ENCODE measurements around the gene EPS15. TPM values are rescaled to one million over a fixed set of nuclear protein-coding genes. Genes with fewer than 3 reads are reported as not detected.
A peak's percentile ranks its signal among the peaks of the same experiment; 100 is the strongest.
"Not testable (repeated sequence)": the region's sequence is repeated elsewhere in the genome, so short reads cannot be mapped to it uniquely, and the experiment has no call there.

EPS15 gene
- total and polyA plus RNA-seq, 10 of the 15 experiments (the other 5 are each of a cell fraction or from before 2014, with no cell fraction given) = 24.7 to 87.8 (median 56.3) TPM

- H3K4me2 ChIP-seq (ENCODE audit: control insufficient read depth, insufficient read depth); FAIRE-seq; H3K79me2 ChIP-seq (ENCODE audit: control insufficient read depth, insufficient read depth, low read length); intact Hi-C loops (cut with micrococcal nuclease; ENCODE audit: unreplicated experiment); H3K27ac ChIP-seq (ENCODE audit: control insufficient read depth, insufficient read depth); H3K9me3 ChIP-seq (replicated peaks; ENCODE audit: control insufficient read depth, insufficient read depth, low read length); H3K4me1 ChIP-seq (ENCODE audit: control insufficient read depth, insufficient read depth, low read length); H4K20me1 ChIP-seq (ENCODE audit: control insufficient read depth, insufficient read depth); H2AFZ ChIP-seq (ENCODE audit: control insufficient read depth, low read depth, low read length); in situ Hi-C loops (cut with MboI); H3K27me3 ChIP-seq (replicated peaks in 1 of 2; ENCODE audit: control insufficient read depth in 2 of 2, insufficient read depth in 2 of 2, low read length in 1 of 2); H3K4me3 ChIP-seq; BruUV-seq (replicated peaks); DNase-seq (ENCODE audit: low read depth, low spot score); H3K9ac ChIP-seq (ENCODE audit: control insufficient read depth, insufficient read depth, low read length): not testable (repeated sequence)
- RAD21 ChIA-PET (ENCODE audit: unreplicated experiment) = interaction anchor here (0.6 to 1.0 kb wide), 4 partner anchors 9 to 353 kb away, joined by 3 to 5 read pairs (median 3); no protein-coding TSS in a partner anchor
- CTCF ChIA-PET = interaction anchor here (0.7 to 1.5 kb wide), 4 partner anchors 12 to 125 kb away, joined by 3 to 4 read pairs (median 3); no protein-coding TSS in a partner anchor
- 76% methylated on average over 7 of the region's 7 CpGs for WGBS (ENCODE audit: insufficient coverage, insufficient replicate concordance, low lambda C conversion rate, missing lambda C conversion rate)
- peaks cover 8 to 31% of the 10 kb centered on the region in 2 experiments; a peak in 3 of 4 replicates for H3K36me3 ChIP-seq (ENCODE audit: control insufficient read depth in 2 of 2, insufficient read depth in 2 of 2, low read length in 1 of 2)
- SMC1A ChIA-PET (ENCODE audit: uncharacterized antibody, unreplicated experiment) = interaction anchor here (0.7 to 1.7 kb wide), 8 partner anchors 7 to 317 kb away, joined by 3 to 7 read pairs (median 4); no protein-coding TSS in a partner anchor
- peak; percentile 51 for ATAC-seq
- TF ChIP-seq FOXM1 (IDR thresholded peaks at IDR 0.05; ENCODE audit: low read depth, low read length) (peak; percentile 53; the same call in 1 of the 2 replicates), ATF2 (IDR thresholded peaks at IDR 0.05; ENCODE audit: low read length) (peak; percentile 41; the same call in 1 of the 2 replicates), JUNB (IDR thresholded peaks at IDR 0.05) (peak; percentile 61), MEF2A (IDR thresholded peaks at IDR 0.05; ENCODE audit: insufficient read depth, low read depth, low read length) (peak; percentile 92), MLLT1 (IDR thresholded peaks at IDR 0.05) (0 out of 2 replicates have a peak, but pooled peaks have one; percentile 23), ZBTB33 (IDR thresholded peaks at IDR 0.05) (0 out of 2 replicates have a peak, but pooled peaks have one; percentile 5), CREM (IDR thresholded peaks at IDR 0.05; ENCODE audit: low read depth) (peak; percentile 21; the same call in 1 of the 2 replicates), NFIC (IDR thresholded peaks at IDR 0.05; ENCODE audit: low read depth, low read length) (peak; percentile 72), RUNX3 (IDR thresholded peaks at IDR 0.05; ENCODE audit: low read length) (peak; percentile 55; the same call in 1 of the 2 replicates)
- POLR2A ChIA-PET = interaction anchor here (0.6 to 1.1 kb wide), 8 partner anchors 9 to 947 kb away, joined by 3 to 4 read pairs (median 4); no protein-coding TSS in a partner anchor
Measured at GRCh38 chr1:51409755-51410541, 109.1 kb downstream of the EPS15 start.
